HK-2 (cell line): ENCODE data around the gene NECTIN3.

Experiments
- DNase-seq: peaks from one replicate; pipeline ENCODE4 v3.0.0-alpha.2; 2018; ENCODE audit not compliant: unreplicated experiment

NECTIN3 gene

DNA sequence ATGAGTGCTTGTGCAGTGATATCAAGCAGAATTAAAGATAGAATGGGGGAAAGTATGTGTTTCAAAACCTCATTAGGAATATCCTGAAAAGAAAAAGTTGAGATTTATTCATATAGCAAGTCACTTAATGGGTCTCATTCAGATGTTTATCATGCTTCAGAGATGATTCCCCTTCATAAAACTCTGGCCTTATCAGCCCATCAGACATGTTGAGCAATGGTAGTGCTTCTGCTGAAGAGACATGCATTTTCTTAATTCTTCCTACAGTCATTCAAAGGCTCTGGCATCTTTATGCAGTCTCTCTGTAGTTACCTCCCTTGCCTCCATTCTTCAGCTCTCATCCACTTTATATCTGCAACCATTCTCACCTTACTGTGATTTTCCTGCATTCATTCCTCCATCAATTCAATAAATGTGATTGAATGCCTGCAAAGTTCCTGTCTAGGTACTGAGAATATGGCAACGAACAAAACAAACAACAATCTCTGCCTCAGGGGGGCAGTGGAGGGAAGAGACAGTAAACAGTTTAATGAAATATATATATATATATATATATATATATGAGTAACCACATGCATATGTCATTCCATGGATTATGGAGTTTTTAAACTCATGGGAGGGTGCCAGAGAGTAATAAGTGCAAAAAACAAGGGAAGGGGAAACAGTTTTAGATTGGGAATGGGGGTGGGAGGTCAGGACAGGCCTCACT lies 138.5 kb downstream of the NECTIN3 start:
- DNase-seq: no peak

GRCh38 chr3:111210866-111211564 lies 139.4 kb downstream of the NECTIN3 start:
- DNase-seq: no peak

DNA sequence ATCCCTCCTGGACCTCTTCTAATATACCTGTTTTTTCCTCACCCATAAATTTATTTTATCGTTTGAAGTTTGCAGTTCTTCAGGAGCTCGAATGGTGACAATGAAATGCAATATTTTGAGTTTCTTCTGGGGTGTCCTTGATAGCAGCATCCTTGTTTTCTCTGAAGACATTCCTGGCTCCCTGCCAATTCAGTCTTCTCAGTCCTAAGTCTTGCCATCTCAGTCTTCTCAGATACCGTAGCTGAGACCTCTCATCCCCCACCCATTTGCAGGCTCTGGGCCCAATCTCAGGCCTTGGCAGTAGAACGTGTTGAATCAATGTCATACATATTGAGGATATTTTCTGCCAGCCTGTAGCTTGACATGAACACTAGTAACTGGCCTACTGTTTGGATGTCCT lies 140.9 kb downstream of the NECTIN3 start:
- DNase-seq: no peak

- DNase-seq: no peak
Observed at GRCh38 chr3:111215481-111215880, 143.9 kb downstream of the NECTIN3 start.

GRCh38 chr3:111218615-111219014 lies 147.0 kb downstream of the NECTIN3 start:
- DNase-seq: no peak

GRCh38 chr3:111227216-111227615 lies 155.6 kb downstream of the NECTIN3 start:
- DNase-seq: no peak

GRCh38 chr3:111229301-111229700 lies 157.7 kb downstream of the NECTIN3 start:
- DNase-seq: no peak

GRCh38 chr3:111236836-111237713 lies 165.5 kb downstream of the NECTIN3 start:
- DNase-seq: peak; percentile 34

DNA sequence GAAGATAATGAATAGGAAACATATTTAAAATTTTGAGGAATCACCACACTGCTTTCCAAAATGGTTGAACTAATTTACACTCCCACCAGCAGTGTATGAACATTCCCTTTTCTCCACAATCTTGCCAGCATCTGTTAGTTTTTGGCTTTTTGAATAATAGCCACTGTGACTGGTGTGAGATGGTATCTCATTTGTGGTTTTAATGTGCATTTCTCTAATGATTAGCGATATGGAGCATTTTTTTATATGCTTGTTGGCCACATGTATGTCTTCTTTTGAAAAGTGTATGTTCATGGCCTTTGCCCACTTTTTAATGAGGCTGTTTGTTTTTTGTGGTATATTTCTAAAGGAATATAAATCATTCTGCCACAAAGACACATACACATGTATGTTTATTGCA lies 166.3 kb downstream of the NECTIN3 start:
- no peak for DNase-seq

DNA sequence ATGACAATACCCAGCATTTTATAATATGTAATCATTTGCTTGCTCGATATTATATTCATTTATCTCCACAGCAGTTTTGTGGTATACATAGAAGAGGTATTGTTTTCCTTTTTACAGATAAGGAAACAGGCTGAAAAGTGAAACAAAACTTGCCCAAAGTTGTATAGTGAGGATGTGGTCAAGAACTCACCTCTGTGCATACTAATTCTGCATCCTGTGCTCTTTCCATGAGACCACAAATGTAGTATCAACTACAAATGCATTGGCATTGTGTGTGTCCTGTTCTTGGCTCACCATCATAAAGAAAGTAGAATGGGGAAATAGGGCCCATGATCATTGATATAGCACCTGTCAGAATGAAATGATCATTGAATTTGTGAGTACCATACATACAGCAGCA lies 167.3 kb downstream of the NECTIN3 start:
- no peak for DNase-seq

DNA sequence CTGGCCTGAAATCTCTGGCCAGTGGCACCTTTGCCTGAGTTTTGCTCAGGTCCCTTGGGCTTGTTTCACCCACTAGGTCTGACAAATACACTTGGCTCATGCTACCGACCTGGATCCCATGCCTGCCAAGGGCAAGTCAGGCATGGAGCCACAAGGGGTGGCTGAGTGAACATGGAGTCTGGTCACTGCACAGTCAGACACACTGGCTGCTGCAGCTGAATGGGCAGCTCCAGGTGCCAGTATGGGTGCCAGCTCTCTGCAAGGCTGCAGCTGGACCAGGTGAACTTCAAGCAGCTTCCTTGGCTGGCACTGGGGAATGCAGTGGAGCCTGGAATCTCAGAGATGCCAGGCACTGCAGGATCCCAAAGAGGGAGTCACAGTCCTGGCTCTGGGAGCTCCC lies 170.3 kb downstream of the NECTIN3 start:
- no peak for DNase-seq
